Stimulated activated CD4-positive, alpha-beta T cell treated with anti-CD3 and anti-CD28 coated beads, Interleukin-2, amount 100 ng/mL, for 48 hours (primary cell): Measurements from ENCODE around the gene MEA1.

ENCODE experiments used
- DNase-seq, 2 donors: peaks; one replicate each; pipeline ENCODE4 v3.0.0-alpha.2; 2020

The MEA1 gene

DNA sequence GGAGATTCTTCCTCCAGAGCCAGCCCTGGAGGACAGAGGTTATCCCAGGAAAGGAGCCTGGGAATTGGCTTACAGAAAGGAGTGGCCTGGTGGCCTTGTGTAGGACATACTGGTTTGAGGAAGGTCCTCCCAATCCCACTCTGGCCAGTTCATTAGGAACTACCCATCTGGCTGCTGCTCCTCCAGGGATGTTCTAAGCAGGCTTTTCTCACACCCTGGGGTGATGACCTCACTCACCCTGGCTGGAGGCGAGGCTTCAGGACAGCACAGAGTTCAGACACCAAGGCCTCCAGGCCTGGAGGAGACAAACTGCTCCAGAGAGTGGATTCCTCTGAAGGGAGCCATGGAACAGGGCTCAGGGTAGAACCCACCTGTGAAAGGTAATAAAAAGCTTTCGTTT lies 44.3 kb downstream of the MEA1 start:
- DNase-seq: no peak

GRCh38 chr6:42968783-42969182 lies 45.0 kb downstream of the MEA1 start:
- no peak for DNase-seq

DNA sequence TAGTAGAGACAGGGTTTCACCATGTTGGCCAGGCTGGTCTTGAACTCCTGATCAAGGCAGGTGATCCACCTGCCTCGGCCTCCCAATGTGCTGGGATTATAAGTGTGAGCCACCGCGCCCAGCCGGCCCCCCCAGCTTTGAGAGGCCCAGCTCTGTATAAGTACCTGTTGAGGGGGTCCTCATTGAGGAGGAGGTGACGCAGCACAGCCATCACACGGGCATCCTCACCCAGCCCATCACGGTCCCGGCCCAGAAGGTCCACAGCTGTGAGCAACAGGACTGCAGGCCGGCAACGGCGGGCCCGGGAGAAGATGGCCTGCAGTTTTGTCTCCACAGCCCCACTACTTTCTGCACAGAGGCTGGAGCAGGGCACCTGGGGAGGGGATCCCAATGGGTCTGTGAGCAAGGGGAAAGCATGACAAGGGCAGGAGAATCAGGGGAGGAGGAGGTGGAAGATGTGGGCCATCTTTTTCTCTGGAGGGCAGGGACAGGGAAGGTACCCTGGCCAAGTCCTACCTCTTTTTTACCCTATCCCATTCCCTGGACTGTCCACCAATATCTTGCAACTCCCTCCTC lies 45.5 kb downstream of the MEA1 start:
- DNase-seq: no peak

GRCh38 chr6:42967228-42967627 lies 46.5 kb downstream of the MEA1 start:
- DNase-seq: no peak

DNA sequence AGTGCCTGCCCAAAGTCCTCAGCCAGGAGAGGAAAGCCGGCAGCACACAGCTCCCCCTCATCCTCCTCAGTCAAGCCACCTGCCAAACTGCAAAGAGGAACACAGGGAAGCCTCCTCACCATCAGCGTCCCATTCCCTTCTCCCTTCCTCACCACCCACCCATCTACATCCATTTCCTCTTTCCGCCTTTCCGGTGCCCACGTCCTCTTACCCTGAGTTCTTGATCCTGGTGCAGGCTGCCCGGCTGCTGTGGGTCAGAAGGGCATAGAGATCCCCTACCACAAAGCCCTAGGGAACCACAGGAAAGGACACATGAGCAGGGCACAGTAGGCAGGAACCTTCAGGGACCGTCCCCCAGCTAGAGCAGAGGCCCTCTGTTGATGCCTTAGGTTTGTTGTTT lies 47.2 kb downstream of the MEA1 start:
- no peak for DNase-seq

DNA sequence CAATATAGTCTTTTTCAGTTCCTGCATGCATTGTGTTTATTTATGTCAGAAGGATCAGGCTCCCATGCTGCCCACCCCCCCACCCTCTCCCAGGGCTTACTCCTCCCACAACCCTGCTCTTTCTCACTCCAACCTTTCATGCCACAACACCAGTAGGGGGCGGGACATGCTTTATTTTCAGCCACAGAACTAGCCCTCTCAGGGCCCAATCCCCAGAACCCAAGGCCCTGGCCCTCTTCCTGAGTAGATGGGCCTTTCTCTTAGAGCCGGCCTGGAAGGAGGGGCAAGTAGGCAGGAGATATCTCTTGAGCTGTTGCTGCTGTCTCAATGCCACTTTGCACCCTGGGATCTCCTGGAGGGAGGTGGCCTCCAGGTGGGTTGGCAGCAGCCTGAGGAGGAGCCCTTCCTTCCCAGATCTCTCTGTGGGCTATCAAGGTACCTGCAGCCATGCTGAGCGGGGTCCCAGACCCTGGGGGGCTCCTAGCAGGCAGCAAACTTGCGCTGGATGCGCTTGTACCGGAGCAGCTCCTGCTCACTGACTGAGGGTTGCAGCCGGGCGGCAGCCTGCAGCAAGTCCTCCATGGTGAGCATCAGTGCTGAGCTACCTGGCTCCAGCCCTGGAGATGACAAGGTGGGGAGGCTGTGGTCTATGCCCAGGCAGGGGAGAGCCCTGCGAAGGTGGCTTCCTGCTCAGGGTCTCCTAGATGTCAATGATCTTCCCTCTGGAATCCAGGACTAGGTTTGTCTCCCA lies 49.7 kb downstream of the MEA1 start:
- peak; percentile 14 to 39 for DNase-seq

DNA sequence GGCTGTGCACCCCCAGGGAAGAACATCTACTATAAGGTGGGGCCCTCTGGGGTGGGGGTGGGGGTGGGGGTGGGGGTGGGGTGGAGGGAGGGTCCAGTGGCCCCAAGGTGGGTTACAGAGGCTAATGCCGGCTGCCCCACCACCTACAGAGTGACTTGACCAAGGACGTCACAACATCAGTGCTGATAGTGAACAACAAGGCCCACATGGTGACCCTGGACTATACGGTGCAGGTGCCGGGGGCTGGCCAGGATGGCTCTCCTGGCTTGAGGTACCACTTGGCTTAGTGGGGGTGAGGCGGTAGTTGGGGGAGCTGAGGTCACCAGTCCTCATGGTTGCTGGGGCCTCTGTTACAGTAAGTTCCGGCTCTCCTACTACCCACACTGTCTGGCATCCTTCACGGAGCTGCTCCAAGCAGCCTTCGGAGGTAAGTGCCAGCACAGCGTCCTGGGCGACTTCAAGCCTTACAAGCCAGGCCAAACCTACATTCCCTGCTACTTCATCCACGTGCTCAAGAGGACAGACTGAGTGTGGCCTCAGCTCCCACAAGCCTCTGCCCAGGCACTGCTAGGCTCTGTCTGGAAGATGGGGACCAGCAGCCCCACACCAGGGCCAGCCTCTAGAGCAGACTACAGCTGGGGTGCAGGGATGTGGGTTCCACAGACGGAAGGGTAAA lies 50.4 kb downstream of the MEA1 start:
- DNase-seq: no peak

- no peak for DNase-seq
Observed at GRCh38 chr6:42962502-42963178, 51.1 kb downstream of the MEA1 start.

GRCh38 chr6:42962096-42962495 lies 51.6 kb downstream of the MEA1 start:
- DNase-seq: no peak
